IPS-15b (cell line): ENCODE results near the gene CRTC1.

ENCODE experiments used
- H3K27me3 ChIP-seq: one replicate; pipeline ENCODE4 v1.6.1; 2013; ENCODE audit warnings: low read length; ENCODE audit not compliant: control insufficient read depth, insufficient read depth
- H3K36me3 ChIP-seq: one replicate; pipeline ENCODE4 v1.6.1; 2013; ENCODE audit warnings: low read length; ENCODE audit not compliant: control insufficient read depth, insufficient read depth
- H3K4me1 ChIP-seq: one replicate; pipeline ENCODE4 v1.6.1; 2013; ENCODE audit warnings: mild to moderate bottlenecking, low read length; ENCODE audit not compliant: control insufficient read depth, insufficient read depth
- H3K4me3 ChIP-seq: one replicate; pipeline ENCODE4 v1.5.1; 2013; ENCODE audit warnings: low read depth, low read length
- H3K9ac ChIP-seq: one replicate; pipeline ENCODE4 v1.6.1; 2013; ENCODE audit warnings: low read depth, mild to moderate bottlenecking, low read length
- H3K9me3 ChIP-seq: one replicate; pipeline ENCODE4 v1.6.1; 2013; ENCODE audit warnings: mild to moderate bottlenecking, low read length; ENCODE audit not compliant: control insufficient read depth, insufficient read depth

CRTC1 gene

GRCh38 chr19:18772620-18773587, 89.4 kb downstream of the CRTC1 start:
- Histone ChIP-seq H3K9me3 (no peaks in the 10 kb centered on the region), H3K27me3 (peaks cover 2% of the 10 kb centered on the region)

GRCh38 chr19:18773682-18774081, 90.2 kb downstream of the CRTC1 start:
- no peaks in the 10 kb centered on the region for H3K4me1 ChIP-seq
- H3K36me3 ChIP-seq: no peaks in the 10 kb centered on the region
- H3K4me3 ChIP-seq: no peak overlapping the region
- no peak overlapping the region for H3K9ac ChIP-seq
- peaks cover 3% of the 10 kb centered on the region for H3K27me3 ChIP-seq
- H3K9me3 ChIP-seq: no peaks in the 10 kb centered on the region

More at GRCh38 chr19:18772620-18773587, 89.4 kb downstream of the CRTC1 start:
- H3K9ac ChIP-seq: no peak overlapping the region
- H3K4me1 ChIP-seq: no peaks in the 10 kb centered on the region
- no peak overlapping the region for H3K4me3 ChIP-seq
- H3K36me3 ChIP-seq: no peaks in the 10 kb centered on the region

- no peaks in the 10 kb centered on the region for H3K36me3 ChIP-seq
- H3K4me3 ChIP-seq: no peak overlapping the region
- no peaks in the 10 kb centered on the region for H3K4me1 ChIP-seq
- no peaks in the 10 kb centered on the region for H3K9me3 ChIP-seq
- H3K27me3 ChIP-seq: peaks cover 5% of the 10 kb centered on the region
- H3K9ac ChIP-seq: no peak overlapping the region
Measured at GRCh38 chr19:18774107-18774506, 90.6 kb downstream of the CRTC1 start.

- no peak overlapping the region for H3K9ac ChIP-seq
- H3K27me3 ChIP-seq: peaks cover 5% of the 10 kb centered on the region
- no peak overlapping the region for H3K4me3 ChIP-seq
- H3K36me3 ChIP-seq: no peaks in the 10 kb centered on the region
- no peaks in the 10 kb centered on the region for H3K9me3 ChIP-seq
- no peaks in the 10 kb centered on the region for H3K4me1 ChIP-seq
Measured at GRCh38 chr19:18774782-18775444, 91.4 kb downstream of the CRTC1 start.

GRCh38 chr19:18775586-18776287, 92.3 kb downstream of the CRTC1 start:
- Histone ChIP-seq H3K9me3 (no peaks in the 10 kb centered on the region), H3K4me1 (no peaks in the 10 kb centered on the region), H3K36me3 (no peaks in the 10 kb centered on the region), H3K27me3 (peaks cover 2% of the 10 kb centered on the region), H3K9ac (no peak overlapping the region), H3K4me3 (no peak overlapping the region)

GRCh38 chr19:18776288-18776594, 92.8 kb downstream of the CRTC1 start:
- H3K9ac ChIP-seq: no peak overlapping the region
- peaks cover 2% of the 10 kb centered on the region for H3K27me3 ChIP-seq
- H3K4me3 ChIP-seq: no peak overlapping the region
- no peaks in the 10 kb centered on the region for H3K36me3 ChIP-seq
- no peaks in the 10 kb centered on the region for H3K4me1 ChIP-seq
- no peaks in the 10 kb centered on the region for H3K9me3 ChIP-seq

- peaks cover 2% of the 10 kb centered on the region for H3K27me3 ChIP-seq
Measured at GRCh38 chr19:18776736-18777135, 93.3 kb downstream of the CRTC1 start.

GRCh38 chr19:18777301-18778075, 94.0 kb downstream of the CRTC1 start:
- Histone ChIP-seq H3K4me3 (no peak overlapping the region), H3K9ac (no peak overlapping the region), H3K36me3 (no peaks in the 10 kb centered on the region), H3K9me3 (no peaks in the 10 kb centered on the region), H3K4me1 (no peaks in the 10 kb centered on the region), H3K27me3 (peaks cover 2% of the 10 kb centered on the region)

More at GRCh38 chr19:18776736-18777135, 93.3 kb downstream of the CRTC1 start:
- Histone ChIP-seq H3K36me3 (no peaks in the 10 kb centered on the region), H3K4me1 (no peaks in the 10 kb centered on the region), H3K9me3 (no peaks in the 10 kb centered on the region), H3K9ac (no peak overlapping the region), H3K4me3 (no peak overlapping the region)

- no peak overlapping the region for H3K9ac ChIP-seq
- H3K4me3 ChIP-seq: no peak overlapping the region
- no peaks in the 10 kb centered on the region for H3K9me3 ChIP-seq
- H3K36me3 ChIP-seq: no peaks in the 10 kb centered on the region
- no peaks in the 10 kb centered on the region for H3K4me1 ChIP-seq
- H3K27me3 ChIP-seq: peaks cover 5% of the 10 kb centered on the region
Measured at GRCh38 chr19:18778076-18778389, 94.6 kb downstream of the CRTC1 start.

- no peaks in the 10 kb centered on the region for H3K9me3 ChIP-seq
- H3K4me1 ChIP-seq: no peaks in the 10 kb centered on the region
- H3K27me3 ChIP-seq: peaks cover 8% of the 10 kb centered on the region
- H3K36me3 ChIP-seq: no peaks in the 10 kb centered on the region
- no peak overlapping the region for H3K4me3 ChIP-seq
- no peak overlapping the region for H3K9ac ChIP-seq
Measured at GRCh38 chr19:18778826-18779495, 95.5 kb downstream of the CRTC1 start.

- Histone ChIP-seq H3K4me1 (no peaks in the 10 kb centered on the region), H3K27me3 (peaks cover 18% of the 10 kb centered on the region), H3K9me3 (no peaks in the 10 kb centered on the region), H3K4me3 (no peak overlapping the region), H3K9ac (no peak overlapping the region), H3K36me3 (no peaks in the 10 kb centered on the region)
Measured at GRCh38 chr19:18780081-18780480, 96.6 kb downstream of the CRTC1 start.
